GM04504 (cell line): ENCODE data around the gene B4GALT5.
A peak's percentile ranks its signal among the peaks of the same experiment; 100 is the strongest.
"Not testable (repeated sequence)": the region's sequence is repeated elsewhere in the genome, so short reads cannot be mapped to it uniquely, and the experiment has no call there.

Experiments used
- DNase-seq: peaks from one replicate; pipeline ENCODE4 v3.0.0-alpha.2; 2012; ENCODE audit warnings: low read depth

The B4GALT5 gene

GRCh38 chr20:49729780-49730179 lies 16.1 kb upstream of the B4GALT5 start:
- peak; percentile 53 for DNase-seq

GRCh38 chr20:49727894-49728885 lies 14.5 kb upstream of the B4GALT5 start:
- DNase-seq, result no peak

GRCh38 chr20:49727478-49727877 lies 13.8 kb upstream of the B4GALT5 start:
- DNase-seq, result no peak

- no peak for DNase-seq
These were observed 12.0 kb upstream of the B4GALT5 start for GRCh38 chr20:49725694-49726093.

GRCh38 chr20:49725224-49725606 lies 11.5 kb upstream of the B4GALT5 start:
- not testable (repeated sequence) for DNase-seq

- DNase-seq, result no peak
These were observed 10.9 kb upstream of the B4GALT5 start for GRCh38 chr20:49724408-49725223.

- not testable (repeated sequence) for DNase-seq
These were observed 10.1 kb upstream of the B4GALT5 start for GRCh38 chr20:49723758-49724157.

GRCh38 chr20:49721326-49721725 lies 7.6 kb upstream of the B4GALT5 start:
- not testable (repeated sequence) for DNase-seq

- DNase-seq, result no peak
These were observed 1.8 kb upstream of the B4GALT5 start for GRCh38 chr20:49715466-49715865.

GRCh38 chr20:49712996-49713752 lies 504 bp downstream of the B4GALT5 start:
- DNase-seq, result no peak

GRCh38 chr20:49712646-49712995 lies 1.1 kb downstream of the B4GALT5 start:
- DNase-seq, result no peak

- DNase-seq, result no peak
These were observed 1.6 kb downstream of the B4GALT5 start for GRCh38 chr20:49712118-49712517.

GRCh38 chr20:49711667-49711987 lies 2.1 kb downstream of the B4GALT5 start:
- DNase-seq, result no peak

- no peak for DNase-seq
These were observed 2.6 kb downstream of the B4GALT5 start for GRCh38 chr20:49710971-49711666.

- no peak for DNase-seq
These were observed 6.6 kb downstream of the B4GALT5 start for GRCh38 chr20:49707118-49707517.

GRCh38 chr20:49706630-49707091 lies 7.0 kb downstream of the B4GALT5 start:
- no peak for DNase-seq

GRCh38 chr20:49705893-49706292 lies 7.8 kb downstream of the B4GALT5 start:
- DNase-seq, result not testable (repeated sequence)

- no peak for DNase-seq
These were observed 8.3 kb downstream of the B4GALT5 start for GRCh38 chr20:49705358-49705757.

- DNase-seq, result no peak
These were observed 8.7 kb downstream of the B4GALT5 start for GRCh38 chr20:49704932-49705336.

- DNase-seq, result no peak
These were observed 11.8 kb downstream of the B4GALT5 start for GRCh38 chr20:49701916-49702315.

- DNase-seq, result no peak
These were observed 12.4 kb downstream of the B4GALT5 start for GRCh38 chr20:49701241-49701790.
